DMS153 treated with DMSO at 0.1 percent for 48 hours (cell line): ENCODE results near the gene FGFRL1.
"Not testable (repeated sequence)": the region's sequence is repeated elsewhere in the genome, so short reads cannot be mapped to it uniquely, and the experiment has no call there.

Experiments
- DNase-seq: peaks from one replicate; lab custom pipeline; 2025; ENCODE audit not compliant: unreplicated experiment; lab: John Stamatoyannopoulos, UW

Gene FGFRL1

DNA sequence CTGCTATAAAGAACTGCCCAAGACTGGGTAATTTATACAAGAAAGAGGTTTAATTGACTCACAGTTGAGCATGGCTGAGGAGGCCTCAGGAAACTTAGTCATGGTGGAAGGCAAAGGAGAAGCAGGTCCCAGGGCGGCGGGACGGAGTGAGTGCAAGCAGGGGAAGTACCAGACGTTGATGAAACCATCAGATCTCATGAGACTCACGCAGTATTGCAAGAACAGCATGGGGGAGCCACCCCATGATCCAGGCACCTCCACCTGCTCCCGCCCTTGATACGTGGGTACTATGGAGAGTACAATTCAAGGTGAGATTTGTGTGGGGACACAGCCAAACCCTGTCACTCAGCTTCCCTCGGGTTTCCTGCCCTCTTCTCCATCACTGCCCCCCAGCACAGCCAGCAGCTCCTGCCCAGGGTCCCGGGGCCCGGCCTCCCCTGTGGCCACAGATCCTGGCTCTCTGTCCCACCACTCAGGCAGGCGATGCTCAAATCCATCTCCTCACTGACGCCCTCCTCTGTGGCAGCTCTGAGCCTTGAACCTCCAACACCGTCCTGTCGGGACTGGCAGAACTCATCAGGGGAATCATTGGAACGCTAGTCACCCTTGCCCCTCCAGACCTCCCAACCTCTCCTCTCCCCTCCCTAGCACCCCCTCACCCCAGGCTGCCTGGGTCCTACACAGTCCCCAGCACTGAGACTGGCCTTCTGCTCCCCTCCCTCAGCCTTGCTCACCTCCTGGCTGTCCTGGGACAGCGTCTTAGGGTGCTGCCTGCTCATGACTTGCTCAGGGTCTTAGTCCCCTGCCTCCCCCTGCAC lies 37.6 kb downstream of the FGFRL1 start:
- no peak for DNase-seq

DNA sequence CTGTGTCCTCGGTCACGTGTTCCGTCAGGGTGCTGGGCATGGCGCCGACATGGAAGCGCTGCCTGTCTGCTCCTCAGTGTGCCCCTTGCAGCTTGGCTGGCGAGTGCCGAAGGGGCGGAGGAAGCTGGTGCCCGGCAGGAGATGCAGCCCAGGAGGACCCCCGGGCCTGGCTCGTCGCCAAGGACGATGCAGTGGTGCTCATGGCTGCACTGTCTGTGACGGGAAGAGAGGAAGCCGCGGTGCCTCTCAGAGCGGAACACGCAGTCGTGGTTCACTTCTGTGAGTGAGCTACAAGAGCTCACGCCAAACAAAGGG lies 38.1 kb downstream of the FGFRL1 start:
- no peak for DNase-seq

DNA sequence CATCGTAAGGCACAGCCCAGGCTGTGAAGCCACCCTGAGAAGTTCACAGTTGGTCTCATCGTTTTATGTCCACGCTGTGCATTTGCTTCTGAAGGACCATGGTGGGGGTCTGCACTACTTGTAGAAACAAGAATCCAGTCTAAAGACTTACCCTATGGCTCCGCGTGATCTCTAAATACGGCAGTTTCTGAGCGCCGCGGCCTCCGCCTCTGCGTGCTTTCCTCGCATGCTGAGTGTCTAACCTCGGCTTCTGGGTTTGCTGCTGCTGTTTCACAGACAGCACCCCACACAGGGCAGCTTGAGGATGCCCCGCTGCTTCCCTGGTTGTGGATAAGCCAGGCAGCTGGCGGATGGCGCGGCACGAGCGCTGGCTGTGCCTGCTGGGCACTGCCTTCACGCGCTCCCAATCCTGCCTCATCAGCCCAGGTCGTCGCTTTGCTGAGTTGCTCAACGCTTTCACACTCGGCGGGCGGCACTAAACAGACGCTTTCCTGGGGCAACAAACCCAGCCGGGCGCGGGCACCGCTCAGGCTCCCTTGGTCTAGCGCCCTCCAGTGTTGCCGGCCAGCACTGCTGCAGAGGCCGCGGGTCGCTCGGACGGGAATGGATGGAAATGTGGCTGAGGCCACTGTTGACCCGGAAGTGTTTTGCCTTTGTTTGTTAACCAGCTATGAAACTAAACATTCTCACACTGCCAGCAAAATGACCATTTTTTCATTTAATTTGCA lies 39.2 kb downstream of the FGFRL1 start:
- DNase-seq, result no peak

DNA sequence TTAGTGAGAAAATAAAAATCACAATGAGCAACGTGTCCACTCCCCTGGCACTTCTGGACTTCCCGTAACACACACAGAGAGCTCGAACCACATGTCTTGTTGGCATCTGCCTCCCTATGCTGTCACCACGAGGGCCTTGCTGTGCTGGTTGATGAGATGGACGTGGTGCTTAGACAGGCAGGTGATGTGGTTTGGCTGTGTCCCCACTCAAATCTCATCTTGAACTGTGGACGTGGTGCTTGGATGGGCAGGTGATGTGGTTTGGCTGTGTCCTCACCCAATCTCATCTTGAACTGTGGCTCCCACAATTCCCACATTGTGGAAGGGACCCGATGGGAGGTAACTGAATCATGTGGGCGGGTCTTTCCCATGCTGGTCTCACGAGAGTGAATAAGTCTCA lies 40.0 kb downstream of the FGFRL1 start:
- no peak for DNase-seq

DNA sequence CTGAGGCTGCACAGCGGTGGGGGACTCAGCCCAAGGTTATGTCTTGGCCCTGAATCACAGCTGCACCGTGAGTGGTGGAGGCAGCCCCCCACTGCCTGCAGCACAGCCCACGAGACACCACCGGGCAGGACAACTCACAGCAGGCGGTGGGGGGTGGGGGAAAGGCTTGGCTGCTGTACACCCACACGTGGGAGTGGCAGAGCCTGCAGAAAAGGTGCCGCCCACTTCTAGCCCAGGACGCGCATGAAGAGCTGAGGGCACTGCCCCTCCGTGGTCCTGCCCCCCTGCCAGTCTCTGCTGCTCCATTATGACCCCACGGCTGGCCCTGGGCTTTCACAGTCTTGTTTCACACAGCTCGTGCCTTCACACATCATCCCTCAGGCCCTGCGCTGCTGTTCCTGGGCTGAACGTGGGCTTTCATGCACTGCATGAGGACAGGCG lies 40.8 kb downstream of the FGFRL1 start:
- no peak for DNase-seq

DNA sequence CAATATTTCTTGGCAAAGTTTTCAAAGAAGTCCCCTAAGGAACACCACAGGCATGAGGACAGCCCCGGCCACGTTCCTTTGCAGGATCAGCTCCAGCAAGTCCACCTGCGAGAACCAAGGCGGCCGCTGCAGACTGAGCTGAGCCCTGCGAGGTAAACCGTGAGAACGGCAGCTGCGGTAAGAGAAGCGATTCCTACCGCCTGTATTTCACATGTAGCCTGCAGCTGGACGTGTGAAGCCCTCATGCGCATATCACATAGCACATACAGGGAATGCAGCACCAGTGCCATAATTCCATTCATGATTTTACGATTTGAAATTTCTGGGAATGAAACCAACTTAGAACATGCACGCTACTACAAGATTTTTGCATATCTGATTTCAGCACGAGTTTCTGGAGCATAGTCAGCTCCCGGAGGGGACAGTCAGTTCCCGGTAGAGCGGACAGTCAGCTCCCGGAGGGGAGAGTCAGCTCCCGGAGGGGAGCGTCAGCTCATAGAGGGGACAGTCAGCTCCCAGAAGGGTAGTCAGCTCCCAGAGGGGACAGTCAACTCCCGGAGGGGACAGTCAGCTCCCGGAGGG lies 41.7 kb downstream of the FGFRL1 start:
- no peak for DNase-seq

DNA sequence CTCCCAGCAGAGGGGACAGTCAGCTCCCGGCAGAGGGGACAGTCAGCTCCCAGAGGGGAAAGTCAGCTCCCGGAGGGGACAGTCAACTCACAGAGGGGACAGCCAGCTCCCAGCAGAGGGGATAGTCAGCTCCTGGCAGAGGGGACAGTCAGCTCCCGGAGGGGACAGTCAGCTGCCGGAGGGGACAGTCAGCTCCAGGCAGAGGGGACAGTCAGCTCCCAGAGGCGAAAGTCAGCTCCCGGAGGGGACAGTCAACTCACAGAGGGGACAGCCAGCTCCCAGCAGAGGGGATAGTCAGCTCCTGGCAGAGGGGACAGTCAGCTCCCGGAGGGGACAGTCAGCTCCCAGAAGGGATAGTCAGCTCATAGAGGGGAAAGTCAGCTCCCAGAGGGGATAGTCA lies 42.5 kb downstream of the FGFRL1 start:
- DNase-seq, result not testable (repeated sequence)

DNA sequence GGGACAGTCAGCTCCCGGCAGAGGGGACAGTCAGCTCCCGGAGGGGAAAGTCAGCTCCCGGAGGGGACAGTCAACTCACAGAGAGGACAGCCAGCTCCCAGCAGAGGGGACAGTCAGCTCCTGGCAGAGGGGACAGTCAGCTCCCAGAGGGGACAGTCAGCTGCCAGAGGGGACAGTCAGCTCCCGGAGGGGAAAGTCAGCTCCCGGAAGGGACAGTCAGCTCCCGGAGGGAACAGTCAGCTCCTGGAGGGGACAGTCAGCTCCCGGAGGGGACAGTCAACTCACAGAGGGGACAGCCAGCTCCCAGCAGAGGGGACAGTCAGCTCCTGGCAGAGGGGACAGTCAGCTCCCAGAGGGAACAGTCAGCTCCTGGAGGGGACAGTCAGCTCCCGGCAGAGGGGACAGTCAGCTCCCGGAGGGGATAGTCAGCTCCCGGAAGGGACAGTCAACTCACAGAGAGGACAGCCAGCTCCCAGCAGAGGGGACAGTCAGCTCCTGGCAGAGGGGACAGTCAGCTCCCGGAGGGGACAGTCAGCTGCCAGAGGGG lies 43.3 kb downstream of the FGFRL1 start:
- not testable (repeated sequence) for DNase-seq

DNA sequence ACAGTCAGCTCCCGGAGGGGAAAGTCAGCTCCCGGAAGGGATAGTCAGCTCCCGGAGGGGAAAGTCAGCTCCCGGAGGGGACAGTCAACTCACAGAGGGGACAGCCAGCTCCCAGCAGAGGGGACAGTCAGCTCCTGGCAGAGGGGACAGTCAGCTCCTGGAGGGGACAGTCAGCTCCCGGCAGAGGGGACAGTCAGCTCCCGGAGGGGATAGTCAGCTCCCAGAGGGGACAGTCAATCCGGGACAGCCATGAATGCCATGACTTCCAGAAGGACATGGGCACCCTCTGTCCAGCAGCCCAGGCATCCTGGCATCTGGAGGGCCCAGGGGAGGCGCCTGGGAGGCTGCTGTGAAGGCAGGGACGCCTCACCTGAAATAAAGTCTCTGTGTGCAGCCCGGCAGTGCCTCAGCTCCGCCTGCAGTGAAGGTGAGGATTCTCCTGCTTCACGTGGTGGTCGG lies 43.8 kb downstream of the FGFRL1 start:
- DNase-seq, result not testable (repeated sequence)

DNA sequence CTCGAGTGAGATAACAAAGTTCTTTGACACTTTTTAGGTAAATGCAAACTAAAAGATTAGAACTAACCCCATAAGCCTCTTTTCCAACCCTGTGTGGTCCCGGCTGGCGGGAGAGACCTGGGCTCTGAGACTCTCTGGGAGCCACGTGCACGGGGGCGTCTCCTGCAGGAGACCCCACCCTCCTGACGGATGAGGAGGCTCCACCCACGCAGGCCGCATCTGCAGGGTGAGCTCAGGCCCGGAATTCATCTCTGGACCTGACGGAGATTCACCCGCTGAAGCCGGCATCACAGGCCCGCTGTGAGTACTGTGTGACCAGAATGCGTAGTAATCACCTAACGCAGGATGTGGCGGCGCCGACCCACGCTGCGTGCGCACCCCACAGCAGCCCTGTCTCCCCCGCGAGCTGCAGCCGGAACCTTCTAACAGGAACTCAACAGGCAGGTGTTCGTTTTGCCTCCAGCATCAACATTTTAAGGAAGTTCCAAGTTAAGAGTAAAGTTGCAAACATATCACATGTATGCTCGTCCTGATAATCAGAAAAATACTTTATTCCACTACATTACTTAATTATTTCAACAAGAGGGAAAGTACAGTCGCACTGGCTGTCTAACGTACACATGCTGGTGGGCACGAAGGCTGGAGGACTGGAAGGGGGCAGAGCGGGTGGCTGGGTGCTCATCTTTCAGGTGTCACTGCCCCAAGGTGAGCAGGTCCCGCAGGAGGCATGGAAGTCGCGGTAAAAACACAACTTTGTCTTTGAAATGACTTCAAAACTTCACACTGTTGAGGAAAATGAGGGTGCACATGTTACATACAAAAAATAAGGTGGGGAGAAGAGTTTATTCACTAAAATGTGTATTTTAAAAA lies 44.5 kb downstream of the FGFRL1 start:
- DNase-seq, result no peak

DNA sequence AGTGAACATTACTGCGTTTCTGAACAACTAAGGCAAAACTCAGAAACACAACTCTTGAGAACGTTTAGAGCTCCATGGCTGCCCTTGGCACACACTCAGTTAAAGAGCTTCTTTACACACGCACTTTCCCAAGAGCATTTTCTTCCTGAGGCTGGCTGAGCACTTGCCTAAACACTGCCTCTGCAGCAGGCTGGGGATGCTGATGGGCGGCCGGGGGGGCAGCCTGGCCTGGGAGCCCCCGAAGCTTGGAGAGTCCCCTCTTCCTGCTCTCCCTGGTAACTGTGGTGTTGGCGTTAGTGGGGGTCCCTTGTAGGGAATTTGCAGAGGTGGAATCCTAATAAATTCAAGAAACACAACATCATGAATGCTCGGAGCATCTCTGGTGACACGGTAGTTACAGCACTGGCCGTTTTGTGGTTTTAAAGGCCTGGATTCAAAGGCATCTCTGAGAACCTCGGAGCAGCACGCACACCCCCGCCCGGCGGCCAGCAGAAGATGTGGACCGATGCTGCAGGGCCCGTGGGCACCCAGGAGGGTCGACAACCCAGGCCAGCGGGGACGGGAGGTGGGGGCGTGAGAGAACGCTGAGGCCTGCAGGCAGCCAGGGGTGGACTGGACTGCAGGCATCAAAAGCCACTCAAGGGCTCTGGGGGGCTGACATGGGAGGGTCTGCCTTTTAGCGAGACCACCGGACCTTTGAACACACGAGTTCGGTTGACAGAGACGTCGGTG lies 45.4 kb downstream of the FGFRL1 start:
- no peak for DNase-seq

DNA sequence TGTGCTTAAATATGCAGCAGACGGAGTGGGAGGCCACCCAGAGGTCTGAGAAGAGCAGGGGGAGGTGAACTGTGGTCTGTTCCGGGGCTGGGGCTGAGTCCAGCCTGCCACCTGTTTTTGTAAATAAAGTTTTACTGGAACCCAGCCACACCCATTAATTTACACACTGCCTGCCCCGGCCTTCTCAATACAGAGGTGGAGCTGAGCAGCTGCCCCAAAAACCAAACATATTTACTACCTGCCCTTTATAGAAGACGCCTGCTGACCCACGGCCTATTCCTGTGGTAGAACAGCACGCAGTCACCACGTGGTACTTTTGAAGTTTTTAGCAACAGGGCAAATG lies 45.9 kb downstream of the FGFRL1 start:
- no peak for DNase-seq

DNA sequence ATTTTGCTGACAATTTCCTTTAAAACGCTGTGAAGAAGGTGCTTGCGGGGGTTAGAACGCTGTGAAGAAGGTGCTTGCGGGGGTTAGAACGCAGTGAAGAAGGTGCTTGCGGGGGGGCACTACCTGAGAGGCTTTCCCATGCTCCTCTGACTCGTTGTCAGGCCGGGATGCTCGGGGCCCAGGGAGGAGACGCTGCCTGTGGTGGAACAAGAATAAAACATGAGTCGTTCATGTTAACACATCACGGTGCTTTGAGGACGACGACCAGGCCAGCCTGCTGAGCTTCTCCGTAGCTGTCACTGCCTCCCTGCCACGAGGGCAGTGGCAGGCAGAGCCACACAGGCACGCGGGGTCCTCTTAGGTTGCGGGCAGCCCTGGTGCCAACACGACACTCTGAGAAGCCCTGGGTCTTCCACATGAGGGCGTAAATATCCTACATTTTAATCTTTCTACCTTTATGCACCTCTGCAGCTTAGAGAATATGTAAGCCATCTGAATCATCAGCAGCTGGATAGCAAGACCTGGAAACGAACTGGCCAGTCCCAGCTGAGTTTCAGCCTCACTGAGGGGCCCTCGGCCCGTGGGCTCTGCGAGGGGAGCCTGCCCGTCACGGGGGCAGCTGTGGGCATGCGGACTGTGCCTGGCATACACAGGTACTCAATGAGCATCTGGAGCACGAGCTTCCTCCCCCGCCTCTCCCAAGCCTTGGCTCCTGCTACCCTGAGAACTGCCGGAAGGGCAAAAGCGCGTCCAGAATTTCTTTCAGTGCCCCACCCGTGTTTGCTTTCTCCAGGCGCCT lies 47.0 kb downstream of the FGFRL1 start:
- no peak for DNase-seq

DNA sequence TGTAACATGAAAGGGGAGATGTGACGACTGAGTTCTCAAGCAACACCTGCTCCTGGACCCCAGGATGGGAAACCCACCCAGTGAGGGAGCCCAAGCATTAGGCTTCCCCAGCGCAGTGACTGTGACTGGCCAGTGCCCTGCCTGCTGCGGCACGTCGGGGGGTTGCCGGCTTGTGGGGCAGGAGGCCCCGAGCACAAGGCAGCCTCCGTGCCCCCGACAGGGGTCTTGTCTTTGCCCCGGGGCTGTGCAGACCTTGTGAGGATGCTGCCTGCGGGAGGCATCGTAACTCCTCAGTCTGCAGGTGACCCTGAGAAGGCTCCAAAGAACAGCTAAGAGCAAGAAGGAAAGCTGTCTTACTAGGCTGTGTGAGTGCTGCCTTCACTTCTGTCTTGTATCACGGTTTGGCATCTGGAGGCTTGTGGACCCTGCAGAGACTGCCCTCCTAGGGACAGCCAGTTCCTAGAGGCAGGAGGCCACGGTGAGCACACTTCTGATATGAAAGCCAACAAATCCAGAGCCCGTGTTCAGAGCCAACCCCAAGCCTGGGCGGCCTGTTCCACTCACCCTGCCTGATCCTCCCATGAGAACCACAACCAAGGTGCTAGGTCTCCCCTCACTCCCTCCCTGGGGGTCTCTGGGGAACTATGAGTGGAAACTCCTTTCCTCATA lies 47.7 kb downstream of the FGFRL1 start:
- no peak for DNase-seq

DNA sequence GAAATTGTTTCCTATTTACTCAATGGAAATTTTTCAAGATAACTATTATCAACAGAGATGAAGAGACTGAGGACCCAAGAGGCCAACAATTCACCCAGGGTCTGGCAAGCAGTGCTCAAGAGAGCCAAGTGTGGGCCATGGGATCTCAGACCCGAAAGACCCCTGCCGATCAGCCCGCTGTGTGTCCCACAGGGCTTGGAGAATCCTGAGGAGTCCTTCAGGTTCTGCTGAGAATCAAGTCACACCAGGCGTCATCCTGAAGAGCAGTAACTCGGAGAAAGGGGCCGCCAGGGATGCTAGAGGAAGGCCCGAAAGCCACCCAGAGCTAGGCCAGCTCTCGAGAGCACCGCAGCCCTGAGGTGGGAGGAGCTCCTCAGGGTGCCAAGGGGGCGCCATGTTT lies 48.7 kb downstream of the FGFRL1 start:
- DNase-seq, result no peak

DNA sequence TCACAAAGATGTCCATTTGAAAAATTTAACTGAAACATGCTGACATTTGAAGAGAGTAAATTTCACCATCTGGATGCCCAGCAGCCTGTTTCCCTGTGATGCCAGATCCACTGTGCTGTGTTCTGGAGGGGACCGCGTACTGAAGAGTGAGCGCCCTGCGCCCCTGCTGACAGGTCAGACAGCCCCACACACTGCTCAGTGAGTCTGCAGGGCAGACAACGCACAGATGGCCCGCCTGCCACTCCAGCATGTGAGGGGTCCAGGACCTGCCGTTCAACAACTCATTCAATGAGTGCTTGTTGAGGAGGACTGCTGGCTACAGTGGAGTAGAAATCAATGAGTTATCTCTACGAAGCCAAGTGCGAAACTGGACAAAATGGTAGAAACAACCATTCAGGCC lies 49.2 kb downstream of the FGFRL1 start:
- no peak for DNase-seq

DNA sequence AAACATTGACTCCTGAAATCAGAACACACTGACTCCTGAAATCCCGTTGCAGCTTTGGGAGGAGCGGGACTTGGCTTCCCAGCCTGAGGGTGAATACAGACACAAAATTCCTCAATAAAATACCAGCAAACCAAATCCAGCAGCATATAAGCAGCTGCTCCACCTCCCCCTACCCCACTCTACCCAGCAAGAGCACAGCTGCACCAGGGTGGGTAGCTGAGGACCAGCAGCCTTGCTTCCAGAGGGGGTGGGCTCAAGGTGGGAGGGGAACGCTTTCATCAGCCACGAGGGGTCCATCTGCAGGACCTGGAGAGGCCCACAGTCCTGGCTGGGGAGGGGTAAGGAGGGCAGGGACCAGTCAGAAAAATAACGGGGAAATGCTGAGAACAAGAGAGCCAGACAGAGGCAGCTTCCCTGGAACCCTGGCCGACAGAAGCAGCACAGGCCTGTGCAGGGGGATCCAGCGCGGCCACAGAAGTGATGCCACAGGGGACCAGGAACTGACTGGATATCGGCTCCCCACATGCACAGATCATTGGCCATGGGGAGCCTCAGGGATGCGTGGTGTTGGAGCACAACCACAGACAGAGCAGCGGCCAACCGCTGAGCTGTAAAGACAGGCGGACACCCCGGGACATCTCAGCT lies 49.8 kb downstream of the FGFRL1 start:
- no peak for DNase-seq

DNA sequence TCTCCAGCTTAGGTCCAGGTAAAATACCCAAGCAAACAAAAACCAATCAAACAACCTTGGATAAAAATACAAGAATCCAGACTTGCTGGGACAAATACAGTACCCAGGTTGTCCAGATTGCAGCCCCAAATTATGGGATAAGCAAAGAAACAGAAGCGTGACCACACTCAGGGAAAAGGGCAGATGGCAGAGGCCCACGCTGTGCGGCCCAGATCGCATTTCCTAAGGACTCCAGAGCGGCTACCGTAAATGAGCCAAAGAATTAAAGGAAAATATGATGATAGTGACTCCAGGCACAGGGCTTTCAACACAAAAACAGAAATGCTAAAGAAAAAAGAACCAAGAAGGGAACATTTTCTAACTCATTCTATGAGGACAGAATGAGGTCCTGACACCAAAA lies 50.3 kb downstream of the FGFRL1 start:
- DNase-seq, result no peak

DNA sequence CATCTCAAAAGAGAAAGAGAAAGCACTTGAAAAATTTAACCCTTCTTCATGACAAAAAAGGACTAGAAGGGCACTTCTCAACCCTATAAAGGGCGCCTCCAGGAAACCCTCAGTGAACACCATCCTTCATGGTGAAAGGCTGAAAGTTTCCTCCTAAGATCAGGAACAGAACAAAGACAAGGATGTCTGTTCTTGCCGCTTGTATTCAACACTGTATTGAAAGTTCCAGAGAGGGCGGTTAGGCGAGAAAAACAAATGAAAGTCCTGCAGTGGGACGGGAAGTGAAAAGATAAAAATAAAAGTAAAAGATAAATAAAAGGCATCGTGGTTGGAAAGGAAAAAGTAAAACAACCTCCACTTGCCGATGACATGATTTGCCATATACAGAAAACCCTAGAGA lies 51.0 kb downstream of the FGFRL1 start:
- DNase-seq, result no peak
